Parathyroid adenoma (tissue), 2 donors: ENCODE measurements around the gene PHEX.

Experiments used
- H2AFZ ChIP-seq: fragments of 300-600 bp; sonication (generic); one replicate; pipeline ENCODE4 v1.7.0; 2017; ENCODE audit warnings: antibody characterized with exemption, mild to moderate bottlenecking
- H3K27ac ChIP-seq: fragments of 300-600 bp; sonication (generic); one replicate; pipeline ENCODE4 v1.7.0; 2017
- H3K27me3 ChIP-seq: fragments of 300-600 bp; sonication (generic); one replicate; pipeline ENCODE4 v1.7.0; 2017; ENCODE audit warnings: low read length; ENCODE audit not compliant: control insufficient read depth, insufficient read depth
- H3K36me3 ChIP-seq: fragments of 300-600 bp; sonication (generic); one replicate; pipeline ENCODE4 v1.7.0; 2017; ENCODE audit warnings: low read length; ENCODE audit not compliant: control insufficient read depth, insufficient read depth
- H3K4me1 ChIP-seq: fragments of 300-600 bp; sonication (generic); one replicate; pipeline ENCODE4 v1.7.0; 2017; ENCODE audit warnings: control low read depth
- H3K4me2 ChIP-seq: fragments of 300-600 bp; sonication (generic); one replicate; pipeline ENCODE4 v1.7.0; 2017; ENCODE audit warnings: low read length
- H3K4me3 ChIP-seq: fragments of 300-600 bp; sonication (generic); one replicate; pipeline ENCODE4 v1.7.0; 2017; ENCODE audit warnings: low read depth, low read length
- H3K79me2 ChIP-seq: fragments of 300-600 bp; sonication (generic); one replicate; pipeline ENCODE4 v1.7.0; 2017; ENCODE audit warnings: control low read depth
- H3K9ac ChIP-seq: fragments of 300-600 bp; sonication (generic); one replicate; pipeline ENCODE4 v1.7.0; 2017; ENCODE audit warnings: mild to moderate bottlenecking
- H3K9me3 ChIP-seq: fragments of 300-600 bp; sonication (generic); one replicate; pipeline ENCODE4 v1.7.0; 2017; ENCODE audit warnings: low read length; ENCODE audit not compliant: control insufficient read depth
- CTCF ChIP-seq: fragments of 300-600 bp; sonication (generic); IDR thresholded peaks from one replicate; pipeline ENCODE4 v1.7.0; 2017; ENCODE audit warnings: antibody characterized with exemption, mild to moderate bottlenecking
- donor health status: primary hyperparathyroidism.

Gene PHEX

GRCh38 chrX:22037225-22037624 is 5.1 kb downstream of the PHEX start:
- Histone ChIP-seq H3K79me2 (no peaks in the 10 kb centered on the region), H3K27me3 (no peaks in the 10 kb centered on the region), H3K9me3 (no peaks in the 10 kb centered on the region), H3K4me3 (no peak overlapping the region), H3K4me1 (no peaks in the 10 kb centered on the region), H3K27ac (no peak overlapping the region), H2AFZ (no peak overlapping the region), H3K4me2 (no peak overlapping the region), H3K9ac (no peak overlapping the region), H3K36me3 (no peaks in the 10 kb centered on the region)
- no peak for TF ChIP-seq CTCF

DNA sequence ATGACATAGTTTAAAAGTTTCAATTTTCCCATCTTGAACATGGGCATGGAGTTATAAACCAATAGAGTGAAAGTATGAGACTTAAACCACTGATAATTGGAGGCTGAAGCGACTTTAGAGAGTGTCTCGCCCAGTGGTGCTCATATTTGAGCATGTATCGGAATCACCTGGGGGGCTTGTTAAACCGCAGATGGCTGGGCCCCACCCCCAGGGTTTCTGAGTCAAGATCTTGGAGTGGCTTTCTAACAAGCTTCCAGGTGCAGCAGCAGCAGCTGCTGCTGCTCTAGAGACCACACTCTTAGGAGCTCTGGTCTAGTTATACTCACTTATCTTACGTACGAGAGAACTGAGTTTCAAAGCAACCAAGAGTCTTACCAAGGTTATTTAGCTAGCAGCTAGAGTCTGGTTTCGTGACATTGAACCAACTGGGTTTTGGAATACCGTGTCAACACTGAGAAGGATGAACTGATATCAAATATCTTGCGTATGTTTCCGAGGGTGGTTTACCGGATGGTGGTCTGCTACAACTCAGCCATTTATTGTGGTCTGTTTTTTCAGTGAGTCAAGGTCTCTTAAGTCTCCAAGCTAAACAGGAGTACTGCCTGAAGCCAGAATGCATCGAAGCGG is 5.9 kb downstream of the PHEX start:
- Histone ChIP-seq H3K4me3 (no peak overlapping the region), H3K27ac (no peak overlapping the region), H3K4me1 (no peaks in the 10 kb centered on the region), H2AFZ (no peak overlapping the region), H3K36me3 (no peaks in the 10 kb centered on the region), H3K9ac (no peak overlapping the region), H3K9me3 (no peaks in the 10 kb centered on the region), H3K4me2 (no peak overlapping the region), H3K79me2 (no peaks in the 10 kb centered on the region), H3K27me3 (no peaks in the 10 kb centered on the region)
- no peak for TF ChIP-seq CTCF

- Histone ChIP-seq H3K4me1 (no peaks in the 10 kb centered on the region), H3K9me3 (no peaks in the 10 kb centered on the region), H3K4me3 (no peak overlapping the region), H3K36me3 (no peaks in the 10 kb centered on the region), H3K79me2 (no peaks in the 10 kb centered on the region), H3K27ac (no peak overlapping the region), H3K27me3 (no peaks in the 10 kb centered on the region), H3K4me2 (no peak overlapping the region), H3K9ac (no peak overlapping the region), H2AFZ (no peak overlapping the region)
- TF ChIP-seq CTCF: no peak
Observed at GRCh38 chrX:22039541-22039940, 7.4 kb downstream of the PHEX start.

- no peak for TF ChIP-seq CTCF
- H3K9me3 ChIP-seq: no peaks in the 10 kb centered on the region
- H3K4me3 ChIP-seq: no peak overlapping the region
- no peaks in the 10 kb centered on the region for H3K79me2 ChIP-seq
- H3K27ac ChIP-seq: no peak overlapping the region
- H3K4me2 ChIP-seq: no peak overlapping the region
- H3K9ac ChIP-seq: no peak overlapping the region
- no peaks in the 10 kb centered on the region for H3K36me3 ChIP-seq
- H3K4me1 ChIP-seq: no peaks in the 10 kb centered on the region
- no peak overlapping the region for H2AFZ ChIP-seq
- H3K27me3 ChIP-seq: no peaks in the 10 kb centered on the region
Observed at GRCh38 chrX:22040184-22040583, 8.1 kb downstream of the PHEX start.

DNA sequence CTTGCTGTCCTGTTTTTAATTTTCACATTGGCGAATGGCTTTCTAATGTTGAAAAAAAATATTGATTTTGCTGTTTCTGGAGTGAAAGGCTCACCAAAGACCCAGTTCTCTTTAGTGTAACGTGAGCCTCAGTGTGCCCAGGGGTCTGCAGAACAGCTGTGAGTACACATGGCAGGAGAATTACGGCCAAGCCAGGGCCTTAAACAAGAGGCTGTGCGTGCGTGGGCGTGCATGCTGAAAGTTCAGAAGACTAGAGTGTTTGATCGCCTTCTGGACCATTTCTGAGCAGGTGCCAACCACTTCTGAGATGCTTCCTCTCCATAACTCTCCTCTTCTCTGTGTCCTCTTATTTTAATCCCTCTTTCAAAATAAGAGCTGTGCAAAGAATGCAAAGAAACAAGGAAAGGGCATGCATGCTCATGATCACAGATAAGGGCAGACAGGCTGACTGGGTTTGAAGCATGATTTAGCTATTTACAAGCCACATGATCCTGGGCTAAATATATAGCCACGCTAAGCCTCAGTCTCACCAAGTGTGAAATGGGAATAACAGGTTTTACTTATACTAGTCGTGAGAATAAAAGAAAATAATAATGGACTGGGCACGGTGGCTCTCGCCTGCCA is 9.9 kb downstream of the PHEX start:
- TF ChIP-seq CTCF: no peak
- H3K4me2 ChIP-seq: no peak overlapping the region
- H2AFZ ChIP-seq: no peak overlapping the region
- H3K79me2 ChIP-seq: no peaks in the 10 kb centered on the region
- H3K9me3 ChIP-seq: no peaks in the 10 kb centered on the region
- no peaks in the 10 kb centered on the region for H3K27me3 ChIP-seq
- no peak overlapping the region for H3K4me3 ChIP-seq
- no peak overlapping the region for H3K27ac ChIP-seq
- H3K4me1 ChIP-seq: no peaks in the 10 kb centered on the region
- H3K9ac ChIP-seq: no peak overlapping the region
- H3K36me3 ChIP-seq: no peaks in the 10 kb centered on the region
